ENCODE data around the gene CPLX1. TPM values are rescaled to one million over a fixed set of nuclear protein-coding genes. Genes with fewer than 3 reads are reported as not detected.

Gene CPLX1
- total RNA-seq, 2 experiments from 2014 or later: 2.5 to 3.0 TPM

GRCh38 chr4:824461-825062, 1.4 kb downstream of the CPLX1 start:
- Mint-ChIP-seq H3K27ac (no peak overlapping the region), H3K9me3 (no peaks in the 10 kb centered on the region), H3K27me3 (peaks cover 42% of the 10 kb centered on the region), H3K4me1 (peaks cover 5% of the 10 kb centered on the region), H3K4me3 (no peak overlapping the region), H3K36me3 (ENCODE audit: low read depth) (no peaks in the 10 kb centered on the region)
- CTCF ChIA-PET: no interaction called here
- no peak for DNase-seq
- POLR2A ChIA-PET: no interaction called here

GRCh38 chr4:823761-824460, 2.0 kb downstream of the CPLX1 start:
- Mint-ChIP-seq H3K27me3 (peaks cover 42% of the 10 kb centered on the region), H3K9me3 (no peaks in the 10 kb centered on the region), H3K27ac (no peak overlapping the region), H3K4me3 (no peak overlapping the region), H3K36me3 (ENCODE audit: low read depth) (no peaks in the 10 kb centered on the region), H3K4me1 (peaks cover 5% of the 10 kb centered on the region)
- ChIA-PET POLR2A (no interaction called here), CTCF (no interaction called here)
- DNase-seq: no peak

GRCh38 chr4:823176-823760, 2.7 kb downstream of the CPLX1 start:
- DNase-seq: no peak
- CTCF ChIA-PET: no interaction called here
- H3K27ac Mint-ChIP-seq: no peak overlapping the region
- peaks cover 5% of the 10 kb centered on the region for H3K4me1 Mint-ChIP-seq
- H3K9me3 Mint-ChIP-seq: no peaks in the 10 kb centered on the region
- H3K27me3 Mint-ChIP-seq: peaks cover 38% of the 10 kb centered on the region
- H3K4me3 Mint-ChIP-seq: no peak overlapping the region
- no peaks in the 10 kb centered on the region for H3K36me3 Mint-ChIP-seq (ENCODE audit: low read depth)
- POLR2A ChIA-PET: interaction anchor here (1.2 kb wide), 1 partner anchor 40 kb away, joined by 3 read pairs; no protein-coding TSS in a partner anchor

- Mint-ChIP-seq H3K9me3 (no peaks in the 10 kb centered on the region), H3K36me3 (ENCODE audit: low read depth) (no peaks in the 10 kb centered on the region), H3K27me3 (peaks cover 31% of the 10 kb centered on the region), H3K4me3 (no peak overlapping the region), H3K4me1 (peaks cover 2% of the 10 kb centered on the region), H3K27ac (no peak overlapping the region)
- CTCF ChIA-PET: no interaction called here
- DNase-seq: no peak
- POLR2A ChIA-PET: interaction anchor here (1.2 kb wide), 1 partner anchor 39 kb away, joined by 3 read pairs; no protein-coding TSS in a partner anchor
Observed at GRCh38 chr4:822361-823175, 3.4 kb downstream of the CPLX1 start.

- DNase-seq: no peak
- Mint-ChIP-seq H3K36me3 (ENCODE audit: low read depth) (no peaks in the 10 kb centered on the region), H3K4me3 (no peak overlapping the region), H3K9me3 (no peaks in the 10 kb centered on the region), H3K27ac (no peak overlapping the region), H3K4me1 (peaks cover 2% of the 10 kb centered on the region), H3K27me3 (peaks cover 32% of the 10 kb centered on the region)
- CTCF ChIA-PET: no interaction called here
- POLR2A ChIA-PET: no interaction called here
Observed at GRCh38 chr4:821631-822030, 4.3 kb downstream of the CPLX1 start.

- POLR2A ChIA-PET: no interaction called here
- DNase-seq: no peak
- H3K27me3 Mint-ChIP-seq: peaks cover 34% of the 10 kb centered on the region
- H3K4me1 Mint-ChIP-seq: peaks cover 2% of the 10 kb centered on the region
- H3K9me3 Mint-ChIP-seq: no peaks in the 10 kb centered on the region
- no peaks in the 10 kb centered on the region for H3K36me3 Mint-ChIP-seq (ENCODE audit: low read depth)
- CTCF ChIA-PET: no interaction called here
- no peak overlapping the region for H3K27ac Mint-ChIP-seq
- no peak overlapping the region for H3K4me3 Mint-ChIP-seq
Observed at GRCh38 chr4:821181-821591, 4.7 kb downstream of the CPLX1 start.

- Mint-ChIP-seq H3K36me3 (ENCODE audit: low read depth) (no peaks in the 10 kb centered on the region), H3K9me3 (no peaks in the 10 kb centered on the region), H3K27ac (no peak overlapping the region), H3K27me3 (peaks cover 38% of the 10 kb centered on the region), H3K4me1 (peaks cover 2% of the 10 kb centered on the region), H3K4me3 (no peak overlapping the region)
- DNase-seq: no peak
- CTCF ChIA-PET: no interaction called here
- POLR2A ChIA-PET: no interaction called here
Observed at GRCh38 chr4:820230-821172, 5.4 kb downstream of the CPLX1 start.

- ChIA-PET CTCF (no interaction called here), POLR2A (no interaction called here)
- Mint-ChIP-seq H3K27ac (no peak overlapping the region), H3K9me3 (no peaks in the 10 kb centered on the region), H3K36me3 (ENCODE audit: low read depth) (no peaks in the 10 kb centered on the region), H3K27me3 (peaks cover 36% of the 10 kb centered on the region), H3K4me1 (no peaks in the 10 kb centered on the region), H3K4me3 (no peak overlapping the region)
- DNase-seq: no peak
Observed at GRCh38 chr4:819401-820229, 6.3 kb downstream of the CPLX1 start.

- Mint-ChIP-seq H3K36me3 (ENCODE audit: low read depth) (no peaks in the 10 kb centered on the region), H3K9me3 (no peaks in the 10 kb centered on the region), H3K27me3 (peaks cover 40% of the 10 kb centered on the region), H3K27ac (no peak overlapping the region), H3K4me3 (no peak overlapping the region), H3K4me1 (no peaks in the 10 kb centered on the region)
- ChIA-PET POLR2A (no interaction called here), CTCF (no interaction called here)
- DNase-seq: no peak
Observed at GRCh38 chr4:818106-818921, 7.6 kb downstream of the CPLX1 start.

- CTCF ChIA-PET: interaction anchor here (0.6 to 1.5 kb wide), 4 partner anchors 20 to 241 kb away, joined by 3 to 4 read pairs (median 4); no protein-coding TSS in a partner anchor
- H3K9me3 Mint-ChIP-seq: no peaks in the 10 kb centered on the region
- peaks cover 41% of the 10 kb centered on the region for H3K27me3 Mint-ChIP-seq
- no peaks in the 10 kb centered on the region for H3K36me3 Mint-ChIP-seq (ENCODE audit: low read depth)
- no peak for DNase-seq
- no peaks in the 10 kb centered on the region for H3K4me1 Mint-ChIP-seq
- POLR2A ChIA-PET: no interaction called here
- H3K27ac Mint-ChIP-seq: no peak overlapping the region
- H3K4me3 Mint-ChIP-seq: no peak overlapping the region
Observed at GRCh38 chr4:815464-816146, 10.3 kb downstream of the CPLX1 start.

- POLR2A ChIA-PET: no interaction called here
- Mint-ChIP-seq H3K27me3 (peaks cover 41% of the 10 kb centered on the region), H3K9me3 (no peaks in the 10 kb centered on the region)
Observed at GRCh38 chr4:814312-814850, 11.5 kb downstream of the CPLX1 start.

More at GRCh38 chr4:814312-814850, 11.5 kb downstream of the CPLX1 start:
- CTCF ChIA-PET: interaction anchor here (1.5 kb wide), 1 partner anchor 71 kb away, joined by 4 read pairs; no protein-coding TSS in a partner anchor
- H3K36me3 Mint-ChIP-seq (ENCODE audit: low read depth): no peaks in the 10 kb centered on the region
- no peaks in the 10 kb centered on the region for H3K4me1 Mint-ChIP-seq
- H3K27ac Mint-ChIP-seq: no peak overlapping the region
- H3K4me3 Mint-ChIP-seq: no peak overlapping the region
- DNase-seq: no peak
